Endothelial cell of umbilical vein (primary cell): ENCODE results near the gene SPRY1. TPM values are rescaled to one million over a fixed set of nuclear protein-coding genes. Genes with fewer than 3 reads are reported as not detected.

Source experiments
- BruUV-seq: library from RNA; stranded (reverse); fragments of 400-500 nt; replicated peaks from 2 replicates; lab custom pipeline; 2021; lab: Mats Ljungman, UMichigan
- CTCF ChIA-PET: fragments of 300-600, 350-600 bp; sonication (Branson Sonifier 250); formaldehyde crosslinking; loops from one replicate; lab custom pipeline; 2021; ENCODE audit warnings: antibody characterized with exemption, inconsistent platforms; lab: Charles Lee
- POLR2A ChIA-PET: fragments of 300-600, 350-600 bp; sonication (Branson Sonifier 250); formaldehyde crosslinking; loops from one replicate; lab custom pipeline; 2021; ENCODE audit warnings: antibody characterized with exemption, inconsistent platforms; lab: Charles Lee
- DNase-seq: peaks from one replicate; pipeline ENCODE4 v3.0.0-alpha.2; 2011; ENCODE audit warnings: low read depth, low spot score
- FAIRE-seq: peaks from 2 replicates; lab custom pipeline; 2011; peaks lifted over from hg19 to GRCh38; lab: Jason Lieb, UNC
- H2AFZ ChIP-seq: 2 replicates; pipeline ENCODE4 v1.6.0; 2012; ENCODE audit warnings: low read depth, low read length, control low read depth, inconsistent platforms
- H3K27ac ChIP-seq: 2 replicates; pipeline ENCODE4 v1.5.1; 2011; ENCODE audit warnings: low read depth, mild to moderate bottlenecking, control low read depth, low read length, moderate library complexity; ENCODE audit not compliant: insufficient read depth
- H3K27me3 ChIP-seq, 2 experiments: 2 replicates each; pipeline versions ENCODE4 v1.6.0 to v1.6.1; 2011; ENCODE audit warnings: low read length in 2 of 2, mixed read lengths in 1 of 2; ENCODE audit not compliant: control insufficient read depth in 2 of 2, insufficient read depth in 2 of 2
- H3K36me3 ChIP-seq, 2 experiments: 2 replicates in 1 of 2; 3 replicates in 1 of 2; pipeline ENCODE4 v1.5.1; 2011; ENCODE audit warnings: low read length in 2 of 2, mild to moderate bottlenecking in 1 of 2, moderate library complexity in 1 of 2; ENCODE audit not compliant: control insufficient read depth in 2 of 2, insufficient read depth in 2 of 2; ENCODE audit errors: extremely low read depth in 1 of 2
- H3K4me1 ChIP-seq: 3 replicates; pipeline ENCODE4 v1.5.1; 2011; ENCODE audit warnings: mild to moderate bottlenecking, low read length; ENCODE audit not compliant: control insufficient read depth, insufficient read depth; ENCODE audit errors: extremely low read depth
- H3K4me2 ChIP-seq: 2 replicates; pipeline ENCODE4 v1.6.1; 2011; ENCODE audit warnings: low read length, control low read depth, mixed read lengths; ENCODE audit not compliant: insufficient read depth
- H3K4me3 ChIP-seq, 3 experiments: fragments of 200-600 bp in 1 of 3; sonication (generic), shearing (Covaris generic) in 1 of 3; replicated peaks in 1 of 3; 2 replicates each; pipeline ENCODE4 v1.5.1; 2011 to 2016; ENCODE audit warnings: control low read depth in 3 of 3, low read length in 3 of 3, mild to moderate bottlenecking in 2 of 3, inconsistent platforms in 1 of 3, low read depth in 1 of 3, moderate library complexity in 1 of 3; ENCODE audit not compliant: insufficient read depth in 1 of 3
- H3K79me2 ChIP-seq: 2 replicates; pipeline ENCODE4 v1.6.0; 2012; ENCODE audit warnings: low read length, inconsistent platforms; ENCODE audit not compliant: control insufficient read depth, insufficient read depth
- H3K9ac ChIP-seq: replicated peaks from 2 replicates; pipeline ENCODE3; 2011; ENCODE audit warnings: low read length, control low read depth; ENCODE audit not compliant: insufficient read depth; ENCODE audit errors: extremely low read depth
- H3K9me1 ChIP-seq: replicated peaks from 3 replicates; pipeline ENCODE4 v1.6.0; 2011; ENCODE audit warnings: mild to moderate bottlenecking, low read length; ENCODE audit not compliant: control insufficient read depth, insufficient read depth; ENCODE audit errors: extremely low read depth
- H3K9me3 ChIP-seq: replicated peaks from 2 replicates; pipeline ENCODE4 v1.5.1; 2012; ENCODE audit warnings: low read length, inconsistent platforms; ENCODE audit not compliant: control insufficient read depth, insufficient read depth
- H4K20me1 ChIP-seq: replicated peaks from 2 replicates; pipeline ENCODE3; 2011; ENCODE audit warnings: mild to moderate bottlenecking, low read length; ENCODE audit not compliant: control insufficient read depth, insufficient read depth; ENCODE audit errors: extremely low read depth
- EZH2 ChIP-seq: IDR thresholded peaks from 2 replicates; pipeline ENCODE4 v1.6.1; 2012; ENCODE audit warnings: borderline replicate concordance, low read depth, mild to moderate bottlenecking, moderate library complexity, low read length, inconsistent platforms; ENCODE audit not compliant: severe bottlenecking
- FOS ChIP-seq: IDR thresholded peaks from 2 replicates; pipeline ENCODE4 v1.6.1; 2011; ENCODE audit warnings: mild to moderate bottlenecking, low read length, moderate library complexity, borderline replicate concordance; ENCODE audit not compliant: insufficient read depth
- GATA2 ChIP-seq: IDR thresholded peaks from 2 replicates; pipeline ENCODE4 v1.7.0; 2011; ENCODE audit warnings: low read depth, mild to moderate bottlenecking, moderate library complexity, mixed read lengths, low read length; ENCODE audit not compliant: insufficient read length, insufficient read depth
- JUN ChIP-seq: IDR thresholded peaks from 2 replicates; pipeline ENCODE4 v1.6.1; 2011; ENCODE audit warnings: borderline replicate concordance, low read depth; ENCODE audit not compliant: insufficient read length, insufficient read depth
- MYC ChIP-seq: IDR thresholded peaks from one replicate; pipeline ENCODE4 v1.6.1; 2011; ENCODE audit warnings: mild to moderate bottlenecking, low read depth, low read length
- POLR2A ChIP-seq: IDR thresholded peaks from 2 replicates; pipeline ENCODE4 v1.6.1; 2012; ENCODE audit warnings: low read depth, mild to moderate bottlenecking, control low read depth, low read length
- POLR2AphosphoS5 ChIP-seq: IDR thresholded peaks from 2 replicates; pipeline ENCODE4 v1.6.1; 2012; ENCODE audit warnings: low read depth, mild to moderate bottlenecking, control low read depth, low read length, moderate library complexity; ENCODE audit not compliant: insufficient read depth
- dilution Hi-C: fragments of 300-500 bp; cut with MboI; formaldehyde crosslinking; loops from one replicate; pipeline ENCODE4 v1.15.0; 2019; ENCODE audit warnings: low sequenced_read_pairs; ENCODE audit not compliant: extremely low pct_ligation_motif_present
- intact Hi-C: fragments of 100-400 bp; cut with micrococcal nuclease; formaldehyde crosslinking; loops from one replicate; pipeline ENCODE4 v1.10.0; 2022
- polyA plus RNA-seq, 4 experiments: library from polyadenylated mRNA; depleted of rRNA in 3 of 4; stranded (reverse) in 3 of 4; unstranded in 1 of 4; fragments of >200 nt; gene quantifications; 2 replicates each; pipeline versions ENCODE4 v1.2.1 to v1.2.3, GENCODE V29; 2011 to 2012; ENCODE audit warnings: missing spikeins in 1 of 4
- total RNA-seq: library from RNA; stranded (reverse); gene quantifications from 2 replicates; pipeline ENCODE4 v1.2.3, GENCODE V29; 2021
- TF ChIP-seq, protein P1 (sequence below): IDR thresholded peaks from 2 replicates; pipeline ENCODE4 v1.6.1; 2011; ENCODE audit not compliant: insufficient read depth, insufficient read length
- TF ChIP-seq, protein P2 (sequence below), 2 donors: IDR thresholded peaks; 1 replicate in 1 of 2; 2 replicates in 1 of 2; pipeline ENCODE4 v1.5.1; 2011; ENCODE audit warnings: low read length in 2 of 2, mild to moderate bottlenecking in 2 of 2, moderate library complexity in 2 of 2, control low read depth in 1 of 2, inconsistent platforms in 1 of 2, low read depth in 1 of 2; ENCODE audit not compliant: insufficient read depth in 1 of 2; ENCODE audit errors: extremely low read depth in 1 of 2

Gene SPRY1
- total and polyA plus RNA-seq, 2 donors (not counting 3 experiments of a cell fraction or from before 2014, with no cell fraction given) = 14.1 to 43.7 TPM

DNA sequence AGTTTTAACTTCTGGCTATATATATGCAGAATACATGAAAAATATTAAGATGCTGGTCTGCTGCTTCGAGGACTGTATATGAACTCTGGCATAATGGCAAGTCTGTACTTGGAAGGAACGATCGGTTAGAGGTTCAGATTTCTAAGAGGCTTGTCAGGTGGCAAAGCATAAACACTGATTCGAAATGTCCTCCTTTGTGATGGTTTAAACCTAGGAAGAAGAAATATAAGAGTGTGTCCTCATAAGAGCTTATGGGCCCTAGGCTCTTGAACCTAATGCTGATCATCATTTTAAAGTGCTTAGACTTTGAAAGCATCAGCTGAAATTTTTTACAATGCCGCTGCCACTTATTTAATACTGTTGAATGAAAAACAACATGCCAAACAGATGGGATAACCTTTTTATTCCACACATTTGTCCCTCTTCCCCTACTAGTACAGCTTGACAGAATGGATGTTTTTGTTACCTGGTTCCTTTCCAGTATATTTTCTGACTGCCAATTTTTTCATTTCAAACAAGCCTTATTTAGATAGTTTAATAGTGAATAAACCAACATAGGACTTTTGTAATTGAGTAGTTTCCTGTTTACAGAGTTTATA, 8.8 kb downstream of the SPRY1 start:
- dilution Hi-C loops (no loop called here), intact Hi-C loops (no loop called here)
- H4K20me1 ChIP-seq = no peaks in the 10 kb centered on the region
- no peaks in the 10 kb centered on the region for H3K9me1 ChIP-seq
- no peak overlapping the region for H3K27ac ChIP-seq
- TF ChIP-seq POLR2A (no peak), GATA2 (no peak), EZH2 (no peak), FOS (no peak), POLR2AphosphoS5 (no peak), MYC (no peak), JUN (no peak)
- TF ChIP-seq, protein P1, sequence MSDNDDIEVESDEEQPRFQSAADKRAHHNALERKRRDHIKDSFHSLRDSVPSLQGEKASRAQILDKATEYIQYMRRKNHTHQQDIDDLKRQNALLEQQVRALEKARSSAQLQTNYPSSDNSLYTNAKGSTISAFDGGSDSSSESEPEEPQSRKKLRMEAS = no peak
- TF ChIP-seq, protein P2, sequence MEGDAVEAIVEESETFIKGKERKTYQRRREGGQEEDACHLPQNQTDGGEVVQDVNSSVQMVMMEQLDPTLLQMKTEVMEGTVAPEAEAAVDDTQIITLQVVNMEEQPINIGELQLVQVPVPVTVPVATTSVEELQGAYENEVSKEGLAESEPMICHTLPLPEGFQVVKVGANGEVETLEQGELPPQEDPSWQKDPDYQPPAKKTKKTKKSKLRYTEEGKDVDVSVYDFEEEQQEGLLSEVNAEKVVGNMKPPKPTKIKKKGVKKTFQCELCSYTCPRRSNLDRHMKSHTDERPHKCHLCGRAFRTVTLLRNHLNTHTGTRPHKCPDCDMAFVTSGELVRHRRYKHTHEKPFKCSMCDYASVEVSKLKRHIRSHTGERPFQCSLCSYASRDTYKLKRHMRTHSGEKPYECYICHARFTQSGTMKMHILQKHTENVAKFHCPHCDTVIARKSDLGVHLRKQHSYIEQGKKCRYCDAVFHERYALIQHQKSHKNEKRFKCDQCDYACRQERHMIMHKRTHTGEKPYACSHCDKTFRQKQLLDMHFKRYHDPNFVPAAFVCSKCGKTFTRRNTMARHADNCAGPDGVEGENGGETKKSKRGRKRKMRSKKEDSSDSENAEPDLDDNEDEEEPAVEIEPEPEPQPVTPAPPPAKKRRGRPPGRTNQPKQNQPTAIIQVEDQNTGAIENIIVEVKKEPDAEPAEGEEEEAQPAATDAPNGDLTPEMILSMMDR (IDR thresholded peaks at IDR 0.05; ENCODE audit: extremely low read depth in 1 of 2, insufficient read depth in 1 of 2, low read depth in 1 of 2, low read length in 2 of 2) = no peak
- H3K9me3 ChIP-seq = no peaks in the 10 kb centered on the region
- H3K4me3 ChIP-seq = no peak overlapping the region
- BruUV-seq = no TSS peak
- no peaks in the 10 kb centered on the region for H3K27me3 ChIP-seq
- ChIA-PET CTCF (interaction anchor here (0.6 to 1.4 kb wide), 2 partner anchors 22 to 255 kb away, joined by 4 to 6 read pairs; no protein-coding TSS in a partner anchor), POLR2A (no interaction called here)
- H3K36me3 ChIP-seq = peaks cover 8 to 9% of the 10 kb centered on the region in 2 experiments
- no peak for DNase-seq
- H3K9ac ChIP-seq = no peak overlapping the region
- H3K4me1 ChIP-seq = peaks cover 2% of the 10 kb centered on the region
- H2AFZ ChIP-seq = no peak overlapping the region
- peaks cover 4% of the 10 kb centered on the region for H3K79me2 ChIP-seq
- no peak overlapping the region for H3K4me2 ChIP-seq
- no peak for FAIRE-seq
